Islet precursor cell (in vitro differentiated cells): ENCODE measurements around the gene SNX14.
"Not testable (repeated sequence)": the region's sequence is repeated elsewhere in the genome, so short reads cannot be mapped to it uniquely, and the experiment has no call there.

Experiments
- DNase-seq: peaks from one replicate; pipeline ENCODE4 v3.0.0-alpha.2; 2018

The SNX14 gene, protein sequence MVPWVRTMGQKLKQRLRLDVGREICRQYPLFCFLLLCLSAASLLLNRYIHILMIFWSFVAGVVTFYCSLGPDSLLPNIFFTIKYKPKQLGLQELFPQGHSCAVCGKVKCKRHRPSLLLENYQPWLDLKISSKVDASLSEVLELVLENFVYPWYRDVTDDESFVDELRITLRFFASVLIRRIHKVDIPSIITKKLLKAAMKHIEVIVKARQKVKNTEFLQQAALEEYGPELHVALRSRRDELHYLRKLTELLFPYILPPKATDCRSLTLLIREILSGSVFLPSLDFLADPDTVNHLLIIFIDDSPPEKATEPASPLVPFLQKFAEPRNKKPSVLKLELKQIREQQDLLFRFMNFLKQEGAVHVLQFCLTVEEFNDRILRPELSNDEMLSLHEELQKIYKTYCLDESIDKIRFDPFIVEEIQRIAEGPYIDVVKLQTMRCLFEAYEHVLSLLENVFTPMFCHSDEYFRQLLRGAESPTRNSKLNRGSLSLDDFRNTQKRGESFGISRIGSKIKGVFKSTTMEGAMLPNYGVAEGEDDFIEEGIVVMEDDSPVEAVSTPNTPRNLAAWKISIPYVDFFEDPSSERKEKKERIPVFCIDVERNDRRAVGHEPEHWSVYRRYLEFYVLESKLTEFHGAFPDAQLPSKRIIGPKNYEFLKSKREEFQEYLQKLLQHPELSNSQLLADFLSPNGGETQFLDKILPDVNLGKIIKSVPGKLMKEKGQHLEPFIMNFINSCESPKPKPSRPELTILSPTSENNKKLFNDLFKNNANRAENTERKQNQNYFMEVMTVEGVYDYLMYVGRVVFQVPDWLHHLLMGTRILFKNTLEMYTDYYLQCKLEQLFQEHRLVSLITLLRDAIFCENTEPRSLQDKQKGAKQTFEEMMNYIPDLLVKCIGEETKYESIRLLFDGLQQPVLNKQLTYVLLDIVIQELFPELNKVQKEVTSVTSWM

DNA sequence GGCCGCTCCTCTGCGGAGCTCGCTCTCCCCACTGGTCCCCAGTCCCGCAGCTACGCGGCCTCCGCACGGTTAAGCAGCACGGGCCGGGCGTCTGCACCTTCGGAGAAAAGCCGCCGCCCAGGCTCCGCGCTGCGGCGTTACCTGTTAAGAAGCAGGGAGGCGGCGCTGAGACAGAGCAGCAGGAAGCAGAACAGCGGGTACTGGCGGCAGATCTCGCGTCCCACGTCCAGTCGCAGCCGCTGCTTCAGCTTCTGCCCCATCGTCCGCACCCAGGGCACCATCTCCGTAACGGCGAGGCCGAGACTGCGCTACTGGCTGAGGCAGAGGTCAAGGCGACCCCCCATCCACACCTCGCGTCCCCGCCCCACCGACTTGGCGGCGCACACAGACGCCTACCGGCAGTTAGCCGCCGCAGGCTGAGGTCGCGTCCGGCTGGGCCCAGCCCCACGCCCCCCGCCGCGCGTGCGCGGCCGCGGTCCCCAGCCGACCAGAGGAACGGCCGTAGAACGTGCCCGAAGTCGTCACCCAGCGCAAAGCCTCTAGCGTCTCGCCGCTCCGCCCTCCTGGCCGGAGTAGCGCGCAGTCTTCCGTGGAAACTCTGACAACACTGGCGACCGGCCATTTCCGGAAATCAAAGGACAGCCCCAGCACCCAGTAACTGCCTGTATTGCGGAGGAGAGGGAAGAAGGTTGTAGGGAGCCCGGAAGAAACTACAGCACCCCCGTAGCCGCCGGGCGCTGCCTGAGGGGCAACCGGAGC, at the start of gene SNX14:
TSS of gene SNX14 (minus strand) at position 421 of the 759 bp plus-strand sequence. CDS start at position 281, 140 bp downstream.
- DNase-seq, result peak; percentile 97

DNA sequence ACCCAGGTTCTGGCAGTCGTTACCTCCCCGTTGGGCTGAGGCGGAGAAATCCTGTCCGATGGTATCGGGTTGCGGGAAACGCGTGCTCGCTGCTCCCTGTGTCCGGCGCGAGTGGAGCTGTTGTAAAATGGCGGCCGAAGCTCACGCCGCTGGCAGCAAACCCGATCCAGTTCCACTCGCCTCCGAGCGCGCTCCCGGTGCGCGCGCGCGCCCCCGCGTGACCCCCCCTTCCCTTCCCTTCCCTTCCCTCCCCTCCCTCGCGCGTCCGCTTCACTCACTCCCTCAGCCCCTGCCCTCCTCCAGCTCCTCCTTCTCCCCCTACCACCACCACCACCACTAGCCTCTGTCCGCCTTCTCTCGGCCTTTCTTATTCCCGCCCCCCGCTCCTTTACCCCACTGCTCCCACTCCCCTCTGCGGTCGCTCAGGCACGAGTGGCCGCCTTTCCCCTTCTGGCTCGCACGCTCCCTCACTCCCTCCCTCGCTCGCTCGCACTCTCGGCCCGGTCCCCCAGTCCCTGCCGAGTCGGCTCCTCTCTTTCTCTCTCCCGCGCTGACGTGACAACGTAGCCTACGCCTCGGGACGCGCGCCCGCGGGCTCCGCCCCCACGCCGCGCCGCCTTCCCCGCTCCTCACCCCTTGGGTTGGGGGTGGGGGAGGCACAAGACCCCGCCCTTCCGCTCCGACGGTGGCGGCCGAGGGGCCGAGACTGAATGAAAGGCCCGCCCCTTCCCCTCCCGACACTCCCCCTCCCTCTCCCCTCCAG, 49.3 kb upstream of the SNX14 start, which contains the start of gene SYNCRIP:
TSS of gene SYNCRIP (minus strand) at position 113 of the 763 bp plus-strand sequence. CDS start 1,447 bp downstream, outside the sequence.
- DNase-seq, result peak; percentile 99

DNA sequence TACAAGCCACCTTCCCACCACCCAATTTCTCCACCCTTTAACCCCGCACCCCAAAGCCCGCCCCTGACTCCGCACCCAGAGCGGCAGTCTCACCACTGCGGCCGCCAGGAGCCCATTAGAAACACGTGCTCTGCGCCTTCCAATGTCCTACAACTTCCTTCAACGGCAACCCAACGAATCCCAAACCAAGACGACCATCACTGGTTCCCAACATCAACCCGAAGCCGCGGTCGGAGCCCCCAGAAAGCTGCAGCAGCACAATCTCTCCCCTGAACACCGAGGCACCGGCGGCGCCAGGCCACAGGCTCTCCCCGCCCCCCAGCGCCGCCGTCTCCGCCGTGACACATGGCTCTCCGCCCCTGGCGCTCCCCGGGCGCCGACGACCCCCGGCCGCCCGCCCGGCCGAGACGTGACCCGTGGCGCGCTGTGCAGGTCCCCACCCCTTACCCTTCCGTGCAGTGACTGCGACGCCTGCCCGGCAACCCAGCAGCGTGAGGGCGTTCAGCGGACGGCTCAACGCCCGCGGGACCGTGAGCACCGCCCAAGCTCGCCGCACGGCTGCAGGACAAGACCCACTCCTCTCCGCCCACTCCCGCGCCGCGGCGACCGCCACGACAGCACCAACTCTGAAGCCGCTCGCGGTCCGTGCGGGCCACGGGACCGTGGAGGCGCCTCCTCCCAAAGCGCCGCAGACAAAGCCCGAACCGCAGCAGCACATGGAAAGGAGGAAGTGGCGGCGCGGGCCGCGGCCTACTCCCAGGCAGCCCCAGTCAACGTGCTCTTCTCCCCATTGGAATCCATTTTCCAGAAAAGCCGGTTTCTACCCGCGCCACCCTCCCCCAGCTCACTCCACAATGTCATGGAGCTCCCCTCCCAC, 48.5 kb upstream of the SNX14 start:
- DNase-seq, result peak; percentile 70

DNA sequence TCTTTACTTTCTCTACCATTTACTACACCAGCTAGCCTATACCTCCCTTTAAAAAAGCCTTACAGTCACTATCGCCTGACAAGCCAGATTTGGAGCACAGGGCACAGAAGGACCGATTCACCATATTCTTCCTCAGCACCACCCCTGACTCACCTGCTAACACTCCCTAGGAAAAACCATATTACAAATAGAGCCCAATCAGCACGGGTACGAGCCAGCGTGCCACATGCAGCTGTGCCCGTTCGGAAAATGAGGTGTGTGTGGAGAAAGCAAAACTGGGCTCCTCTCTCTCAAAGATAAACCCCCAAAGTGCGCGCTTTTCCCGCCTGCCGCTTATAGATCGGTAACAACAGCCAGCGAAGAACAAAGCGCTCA, 47.9 kb upstream of the SNX14 start:
- DNase-seq, result no peak

DNA sequence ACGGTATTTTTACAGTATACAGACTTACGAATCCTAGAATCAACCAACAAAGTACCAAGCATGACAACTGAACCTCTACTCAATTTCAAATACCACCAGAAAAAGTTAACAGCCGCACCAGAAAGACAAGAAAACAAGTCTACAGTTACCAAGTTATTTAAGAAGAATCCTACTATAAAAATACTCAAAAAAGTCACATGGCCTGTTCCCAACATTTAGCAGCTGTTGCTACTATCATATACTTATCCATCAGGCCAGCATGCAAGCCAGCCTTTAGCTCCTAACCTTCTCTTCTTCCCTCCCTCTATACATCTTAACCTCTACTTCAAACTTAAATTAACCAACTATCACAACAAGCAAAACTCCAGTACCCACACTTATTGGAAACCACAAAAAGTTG, 47.2 kb upstream of the SNX14 start:
- DNase-seq, result no peak

DNA sequence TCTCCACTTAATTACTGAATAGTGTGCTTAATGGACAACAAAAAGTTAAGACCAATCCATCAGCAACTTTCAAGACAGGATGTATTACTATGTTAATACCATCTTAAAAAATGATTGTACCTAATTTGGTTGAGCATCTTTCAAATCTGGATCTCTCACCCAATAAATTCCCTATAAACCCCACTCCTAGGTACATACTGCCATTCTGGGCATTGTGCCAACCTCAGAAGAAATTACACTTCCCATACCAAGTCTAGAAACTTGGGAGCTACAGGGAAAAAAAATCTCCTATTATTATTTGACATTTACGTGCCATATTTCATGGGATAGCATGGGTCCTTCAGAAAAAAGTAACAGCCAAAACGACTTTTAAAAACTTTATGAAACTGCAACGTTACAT, 43.9 kb upstream of the SNX14 start:
- DNase-seq, result no peak

DNA sequence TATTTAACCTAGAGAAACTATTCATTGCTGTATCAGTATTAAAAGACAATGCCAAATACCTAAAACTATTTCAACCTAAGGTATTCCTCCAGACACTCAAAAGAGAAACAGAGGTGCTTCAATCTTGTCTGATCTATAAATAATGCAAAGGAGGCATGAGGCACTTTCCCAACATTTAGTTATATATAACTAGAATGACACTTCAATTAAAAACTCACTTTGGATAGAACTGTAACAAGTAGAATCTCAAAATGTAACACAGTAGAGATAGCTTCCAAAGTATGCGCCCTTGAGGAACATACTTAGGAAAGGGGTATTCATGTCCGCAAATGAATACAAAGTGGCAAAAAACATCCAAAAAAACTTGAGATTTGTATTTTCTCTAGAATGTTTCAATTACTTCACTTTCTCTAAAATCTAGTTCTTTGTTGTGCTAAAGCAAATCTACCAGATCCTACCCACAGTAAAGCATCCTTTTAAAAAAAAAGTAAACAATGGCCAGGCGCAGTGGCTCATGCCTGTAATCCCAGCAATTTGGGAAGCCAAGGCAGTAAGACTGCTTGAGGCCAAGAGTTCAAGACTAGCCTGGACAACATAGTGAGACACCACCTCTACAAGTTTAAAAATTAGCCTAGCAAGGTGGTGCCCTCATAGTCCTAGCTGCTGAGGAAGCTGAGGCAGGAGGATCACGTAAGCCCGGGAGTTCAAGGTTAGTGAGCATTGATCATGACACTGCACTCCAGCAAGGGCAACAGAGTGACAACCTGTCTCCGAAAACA, 38.7 kb upstream of the SNX14 start:
- no peak for DNase-seq

DNA sequence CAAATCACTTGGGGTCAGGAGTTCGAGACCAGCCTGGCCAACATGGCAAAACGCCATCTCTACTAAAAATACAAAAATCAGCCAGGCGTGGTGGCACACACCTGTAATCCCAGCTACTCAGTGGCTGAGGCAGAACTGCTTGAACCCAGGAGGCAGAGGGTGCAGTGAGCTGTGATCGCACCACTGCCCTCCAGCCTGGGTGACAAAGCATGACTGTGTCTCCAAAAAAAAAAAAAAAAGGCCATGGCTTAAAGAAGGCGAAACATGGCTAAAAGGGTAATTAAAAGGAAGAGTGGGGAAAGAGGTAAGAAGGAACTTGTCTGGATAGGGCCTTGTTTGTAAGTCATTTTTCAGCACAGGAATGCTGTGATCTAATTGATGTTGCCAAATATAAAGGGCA, 37.5 kb upstream of the SNX14 start:
- DNase-seq, result not testable (repeated sequence)

DNA sequence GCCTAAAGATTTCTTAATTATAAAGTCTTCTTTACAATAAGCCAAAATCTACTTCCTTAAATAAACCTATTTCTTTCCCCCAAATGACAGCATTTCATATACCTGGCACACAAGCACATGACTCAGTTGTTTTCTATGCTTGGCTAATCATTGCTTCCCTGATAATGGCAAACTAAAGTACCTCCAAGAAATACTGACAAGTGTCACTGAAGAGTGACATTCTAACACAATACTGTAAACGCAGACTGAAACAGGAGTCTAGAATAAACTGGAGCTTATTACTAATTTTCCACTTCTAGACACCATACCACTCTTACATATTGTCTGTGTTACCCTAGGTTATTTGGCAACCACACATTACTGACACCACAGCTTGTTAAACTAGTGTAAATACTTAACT, 34.7 kb upstream of the SNX14 start:
- DNase-seq, result no peak

DNA sequence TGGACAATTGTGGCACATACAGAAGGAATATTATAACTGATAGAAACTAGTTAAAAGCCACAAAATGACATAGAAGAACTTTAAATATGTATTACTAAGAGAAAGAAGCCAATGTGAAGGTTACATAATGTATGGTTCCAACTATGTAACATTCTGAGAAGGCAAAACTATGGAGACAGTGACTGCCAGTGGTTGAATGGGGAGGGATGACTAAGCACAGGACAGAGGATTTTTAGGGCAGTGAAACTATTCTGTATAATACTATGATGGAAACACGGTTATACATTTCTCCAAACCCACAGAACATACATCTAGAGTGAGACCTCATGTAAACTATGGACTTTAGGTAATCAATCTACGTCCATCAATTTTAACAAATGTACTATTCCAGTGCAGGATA, 26.6 kb upstream of the SNX14 start:
- DNase-seq, result no peak

DNA sequence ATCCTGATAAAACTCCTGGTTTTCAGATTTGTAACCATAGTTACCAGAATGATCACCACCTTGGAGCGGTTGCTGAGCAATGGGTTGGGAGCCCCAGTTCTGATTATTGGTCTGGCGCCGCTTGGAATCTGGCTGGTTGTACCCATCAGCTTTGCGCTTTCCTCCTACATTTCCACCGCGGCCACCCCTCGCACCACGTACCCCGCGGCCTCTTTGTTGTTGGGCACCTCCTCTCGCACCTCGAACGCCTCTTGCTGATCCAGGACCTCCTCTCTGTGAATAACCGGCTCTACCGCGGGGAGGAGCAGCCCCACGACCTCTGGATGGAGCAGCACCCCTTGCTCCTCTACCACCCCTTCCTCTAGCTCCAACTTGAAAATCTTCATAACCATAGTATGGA, 21.1 kb upstream of the SNX14 start:
- no peak for DNase-seq

DNA sequence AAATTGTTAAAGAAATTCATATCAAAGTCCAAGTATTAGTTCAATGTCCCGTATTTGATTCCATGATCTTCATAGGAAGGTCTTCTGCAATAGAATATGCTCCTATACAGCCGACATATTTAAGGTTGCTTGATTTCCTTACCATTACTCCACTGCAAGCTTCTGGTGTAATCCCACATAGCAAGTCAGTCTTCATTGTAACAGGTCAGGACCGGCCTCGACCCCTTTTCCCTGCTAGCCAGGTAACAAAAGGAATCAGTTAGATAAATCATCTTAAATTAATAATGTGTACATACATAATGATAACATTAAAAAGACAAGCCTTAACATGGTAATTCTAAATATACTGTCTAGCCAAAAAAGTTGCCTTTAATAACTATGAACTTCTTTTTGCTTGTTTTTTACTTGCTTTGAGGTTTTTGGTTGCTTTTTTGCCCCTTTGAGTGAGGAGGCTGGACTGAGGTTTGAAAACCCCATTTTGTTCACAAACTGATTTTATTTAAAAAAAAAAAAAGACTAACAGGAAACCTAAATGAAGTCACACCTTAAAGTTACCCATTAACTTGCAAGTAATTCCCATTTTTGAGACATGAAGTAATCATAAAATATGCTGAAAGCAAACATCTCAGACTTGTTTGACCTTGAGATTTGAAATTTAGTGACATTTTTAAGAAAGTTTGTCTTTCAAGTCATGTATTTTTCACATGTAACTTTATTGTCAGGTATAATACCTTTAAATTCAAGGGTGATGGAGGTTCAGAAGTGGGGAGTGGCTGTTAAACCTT, 19.2 kb upstream of the SNX14 start:
- no peak for DNase-seq

DNA sequence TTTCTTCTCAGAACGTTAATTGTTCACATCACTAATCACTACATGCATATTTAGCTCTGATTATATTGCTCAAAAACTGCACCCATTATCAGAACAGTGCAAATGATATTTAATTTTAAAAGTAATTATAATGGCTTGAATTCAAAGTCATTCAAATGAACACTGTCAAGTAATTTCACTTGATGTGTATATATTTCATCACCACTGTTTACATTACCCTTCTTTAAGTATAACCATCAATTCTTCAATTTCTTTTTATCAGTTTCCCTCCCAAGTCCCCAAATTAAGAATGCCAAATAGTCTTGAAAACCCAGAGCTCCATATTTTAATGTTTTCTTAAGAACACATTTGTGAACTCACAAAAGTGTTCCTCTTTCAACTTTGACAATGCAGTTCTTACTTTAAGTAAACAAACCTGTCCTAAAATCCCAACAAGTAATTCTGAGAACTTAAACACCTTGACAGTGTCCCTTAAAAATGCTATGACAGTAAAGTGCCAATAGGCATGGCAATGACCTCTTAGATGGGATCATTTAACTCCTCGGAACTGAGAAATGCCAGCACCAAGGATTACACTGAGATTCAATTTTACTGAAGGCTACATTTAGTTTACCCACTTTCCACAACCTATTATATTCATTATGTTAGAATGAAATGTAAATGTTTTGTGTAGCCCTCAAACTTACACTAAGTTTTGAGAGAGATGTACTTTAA, 16.7 kb upstream of the SNX14 start:
- no peak for DNase-seq

DNA sequence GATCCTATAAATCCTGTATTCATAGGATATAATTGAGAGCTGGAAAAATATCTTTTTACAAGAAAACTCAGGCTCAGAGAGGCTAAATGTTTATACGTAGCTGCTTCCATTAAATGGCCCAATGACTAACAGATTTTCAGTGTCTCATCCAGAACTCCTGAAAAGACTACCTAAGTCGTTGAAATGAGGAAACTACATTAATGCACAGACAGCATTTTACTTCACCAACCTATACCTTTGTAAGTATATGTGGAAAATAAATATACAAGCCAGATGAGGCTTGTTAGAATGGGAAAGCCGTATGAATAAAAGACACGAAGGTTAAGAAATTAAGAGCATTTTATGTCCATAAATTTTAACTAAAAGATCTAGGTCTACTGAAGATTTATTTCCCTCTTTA, 8.4 kb upstream of the SNX14 start:
- DNase-seq, result no peak

DNA sequence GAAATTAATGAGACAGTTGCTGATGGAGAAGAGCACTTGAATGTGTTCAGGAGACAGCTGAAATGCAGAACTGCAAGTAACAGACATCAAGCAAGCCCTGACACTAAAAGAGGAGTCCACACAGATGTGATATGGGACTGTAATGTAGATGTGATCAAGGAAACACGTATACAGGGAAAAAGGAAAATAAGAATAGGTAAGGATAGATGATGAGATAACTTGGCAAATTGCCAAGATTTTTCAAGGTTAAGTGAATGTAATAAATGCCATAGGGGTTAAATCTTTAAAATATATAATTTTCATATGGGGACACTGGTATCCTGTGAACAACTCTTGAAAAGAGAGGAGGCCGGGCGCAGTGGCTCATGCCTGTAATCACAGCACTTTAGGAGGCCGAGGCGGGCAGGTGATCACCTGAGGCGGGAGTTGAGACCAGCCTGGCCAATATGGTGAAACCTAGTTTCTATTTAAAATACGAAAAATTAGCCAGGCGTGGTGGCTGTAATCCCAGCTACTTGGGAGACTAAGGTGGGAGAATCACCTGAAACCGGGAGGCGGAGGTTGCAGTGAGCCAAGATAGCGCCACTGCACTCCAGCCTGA, 7.2 kb upstream of the SNX14 start:
- no peak for DNase-seq

DNA sequence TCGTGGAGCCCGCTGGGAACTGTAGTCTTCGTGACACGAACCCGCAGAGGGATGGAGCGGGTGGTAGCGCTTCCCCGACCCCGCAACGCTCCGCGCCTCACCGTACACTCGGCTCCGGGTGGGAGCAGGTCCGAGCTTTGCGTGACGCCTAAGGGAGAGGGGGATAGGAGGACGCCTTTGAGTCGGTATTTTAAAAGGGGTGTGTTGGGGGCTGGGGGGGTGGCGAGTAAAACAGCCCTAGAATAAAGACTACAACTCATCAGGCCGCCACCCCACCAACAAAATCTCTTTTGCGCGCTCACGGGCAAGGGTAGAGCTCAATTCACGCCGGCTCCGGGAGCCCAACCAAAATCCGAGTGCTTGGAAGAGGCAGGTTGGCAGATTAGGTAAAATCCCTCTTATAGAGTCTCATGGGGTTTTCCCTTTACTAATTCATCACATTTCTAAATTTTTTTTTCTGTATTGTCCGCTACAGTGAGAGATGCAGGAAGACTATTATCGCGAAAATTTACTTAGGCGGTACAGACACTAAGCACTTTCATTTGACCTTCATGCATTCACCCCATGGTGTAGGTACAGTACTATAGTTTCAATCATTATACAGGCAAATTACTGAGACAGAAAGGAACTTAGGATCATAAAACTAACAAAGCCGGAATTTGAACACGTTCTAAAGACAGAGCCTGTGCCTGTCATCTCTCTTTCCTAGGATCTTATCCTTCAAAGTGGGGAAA, 706 bp upstream of the SNX14 start:
- no peak for DNase-seq

DNA sequence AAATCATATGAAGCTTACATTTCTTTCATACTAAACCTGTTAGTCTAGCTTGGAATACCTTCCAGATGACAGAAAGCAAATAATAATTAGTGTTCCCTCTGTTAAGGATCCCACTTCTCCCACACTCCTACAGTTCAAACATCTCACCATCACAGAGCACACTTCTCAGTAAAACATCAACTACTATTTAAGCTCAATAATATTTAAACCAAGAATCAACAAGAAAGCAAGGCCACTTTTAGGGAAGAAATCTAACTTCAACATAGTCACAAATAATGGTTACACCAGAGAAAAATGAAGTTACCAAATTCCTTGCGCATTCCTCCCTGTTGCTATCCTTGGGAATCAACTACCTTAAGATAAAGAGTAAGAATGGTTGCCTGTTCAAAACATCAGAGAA, 1.6 kb downstream of the SNX14 start:
- DNase-seq, result no peak

DNA sequence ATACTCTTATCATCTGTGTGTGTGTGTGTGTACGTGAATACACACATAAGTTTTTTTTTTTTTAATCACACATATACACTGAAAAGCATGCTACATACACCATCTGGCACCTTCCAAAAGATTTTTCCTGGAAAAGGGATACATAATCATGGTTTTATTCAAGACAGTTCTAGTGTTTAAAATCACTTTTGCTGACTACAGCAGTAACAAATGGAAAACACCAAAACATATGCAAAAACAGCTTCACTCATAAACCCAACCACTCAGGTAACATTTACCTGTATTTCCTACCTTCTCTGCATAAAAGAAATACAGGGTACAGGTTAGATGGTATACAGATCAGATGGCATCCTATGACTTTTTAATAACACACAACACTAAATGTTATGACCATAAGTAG, 2.5 kb downstream of the SNX14 start:
- DNase-seq, result no peak
